Astrocyte (in vitro differentiated cells and primary cell): Measurements from ENCODE around the gene PYM1. TPM values are rescaled to one million over a fixed set of nuclear protein-coding genes. Genes with fewer than 3 reads are reported as not detected.
"Not testable (repeated sequence)": the region's sequence is repeated elsewhere in the genome, so short reads cannot be mapped to it uniquely, and the experiment has no call there.

Source experiments
- DNase-seq: peaks from one replicate; pipeline ENCODE4 v3.0.0-alpha.2; 2010; ENCODE audit warnings: low read depth
- FAIRE-seq: peaks from 2 replicates; lab custom pipeline; 2011; peaks lifted over from hg19 to GRCh38; lab: Jason Lieb, UNC
- H2AFZ ChIP-seq: 2 replicates; pipeline ENCODE4 v1.6.0; 2012; ENCODE audit warnings: low read depth, low read length, inconsistent platforms
- H3K27ac ChIP-seq: 2 replicates; pipeline ENCODE4 v1.5.1; 2011; ENCODE audit warnings: low read depth, low read length, inconsistent platforms
- H3K27me3 ChIP-seq: 2 replicates; pipeline ENCODE4 v1.6.0; 2011; ENCODE audit warnings: low read length, inconsistent platforms; ENCODE audit not compliant: insufficient read depth
- H3K36me3 ChIP-seq: 2 replicates; pipeline ENCODE4 v1.5.1; 2011; ENCODE audit warnings: low read length, inconsistent platforms; ENCODE audit not compliant: insufficient read depth
- H3K4me1 ChIP-seq: 2 replicates; pipeline ENCODE4 v1.5.1; 2011; ENCODE audit warnings: low read length, inconsistent platforms; ENCODE audit not compliant: insufficient read depth
- H3K4me2 ChIP-seq: 2 replicates; pipeline ENCODE4 v1.6.0; 2012; ENCODE audit warnings: low read length, inconsistent platforms
- H3K4me3 ChIP-seq: 2 replicates; pipeline ENCODE4 v1.5.1; 2011; ENCODE audit warnings: low read depth, mild to moderate bottlenecking, low read length, inconsistent platforms; ENCODE audit not compliant: insufficient read depth
- H3K79me2 ChIP-seq: 2 replicates; pipeline ENCODE4 v1.6.0; 2012; ENCODE audit warnings: mild to moderate bottlenecking, low read length, inconsistent platforms; ENCODE audit not compliant: insufficient read depth
- H3K9ac ChIP-seq: 2 replicates; pipeline ENCODE4 v1.6.0; 2012; ENCODE audit warnings: mild to moderate bottlenecking, low read length, inconsistent platforms
- H3K9me3 ChIP-seq: 2 replicates; pipeline ENCODE4 v1.5.1; 2012; ENCODE audit warnings: low read depth, mild to moderate bottlenecking, low read length, inconsistent platforms; ENCODE audit not compliant: insufficient read depth
- H4K20me1 ChIP-seq: 2 replicates; pipeline ENCODE4 v1.6.0; 2012; ENCODE audit warnings: low read length, inconsistent platforms; ENCODE audit not compliant: insufficient read depth
- H3K27ac Mint-ChIP-seq: one replicate; pipeline ENCODE4 v1.8.0; 2021; ENCODE audit warnings: mild to moderate bottlenecking, mixed read lengths; ENCODE audit not compliant: unreplicated experiment
- H3K27me3 Mint-ChIP-seq: one replicate; pipeline ENCODE4 v1.8.0; 2021; ENCODE audit warnings: low read depth, mixed read lengths; ENCODE audit not compliant: unreplicated experiment
- H3K36me3 Mint-ChIP-seq: one replicate; pipeline ENCODE4 v1.8.0; 2021; ENCODE audit warnings: low read depth, mixed read lengths; ENCODE audit not compliant: unreplicated experiment
- H3K4me1 Mint-ChIP-seq: one replicate; pipeline ENCODE4 v1.8.0; 2021; ENCODE audit warnings: low read depth, mixed read lengths; ENCODE audit not compliant: unreplicated experiment
- H3K4me3 Mint-ChIP-seq: one replicate; pipeline ENCODE4 v1.8.0; 2021; ENCODE audit warnings: mild to moderate bottlenecking, moderate library complexity, mixed read lengths; ENCODE audit not compliant: unreplicated experiment
- H3K9me3 Mint-ChIP-seq: one replicate; pipeline ENCODE4 v1.8.0; 2021; ENCODE audit warnings: mild to moderate bottlenecking, mixed read lengths; ENCODE audit not compliant: unreplicated experiment
- CTCF ChIP-seq: IDR thresholded peaks from 2 replicates; pipeline ENCODE4 v1.5.1; 2011; ENCODE audit warnings: low read depth, mild to moderate bottlenecking, inconsistent platforms, low read length, moderate library complexity; ENCODE audit not compliant: insufficient read depth
- EZH2 ChIP-seq: IDR thresholded peaks from 2 replicates; pipeline ENCODE4 v1.6.1; 2012; ENCODE audit warnings: mild to moderate bottlenecking, low read length, inconsistent platforms; ENCODE audit not compliant: insufficient read depth
- total RNA-seq: library from RNA; stranded (reverse); gene quantifications from 2 replicates; pipeline ENCODE4 v1.2.1, GENCODE V29; 2021

Gene PYM1
- total RNA-seq, 1 donor from 2014 or later = 33.6 TPM

GRCh38 chr12:55875704-55876467 lies 51.8 kb downstream of the PYM1 start:
- no peak overlapping the region for H3K27ac ChIP-seq

GRCh38 chr12:55874443-55874842 lies 53.3 kb downstream of the PYM1 start:
- no peak for TF ChIP-seq CTCF
- no peak for TF ChIP-seq EZH2
- Histone ChIP-seq H3K27ac (no peak overlapping the region), H3K9me3 (no peaks in the 10 kb centered on the region), H4K20me1 (no peaks in the 10 kb centered on the region), H3K4me1 (no peaks in the 10 kb centered on the region), H3K79me2 (no peaks in the 10 kb centered on the region), H3K4me2 (no peak overlapping the region), H2AFZ (no peak overlapping the region), H3K9ac (no peak overlapping the region), H3K27me3 (no peaks in the 10 kb centered on the region), H3K36me3 (no peaks in the 10 kb centered on the region), H3K4me3 (no peak overlapping the region)
- no peak for FAIRE-seq
- H3K4me3 Mint-ChIP-seq = no peak overlapping the region
- peak; percentile 45 for DNase-seq
- no peaks in the 10 kb centered on the region for H3K36me3 Mint-ChIP-seq
- peaks cover 3% of the 10 kb centered on the region for H3K9me3 Mint-ChIP-seq
- H3K4me1 Mint-ChIP-seq = peaks cover 10% of the 10 kb centered on the region
- no peak overlapping the region for H3K27ac Mint-ChIP-seq
- no peaks in the 10 kb centered on the region for H3K27me3 Mint-ChIP-seq

More at GRCh38 chr12:55875704-55876467, 51.8 kb downstream of the PYM1 start:
- Histone ChIP-seq H3K4me3 (no peak overlapping the region), H3K9me3 (no peaks in the 10 kb centered on the region), H3K4me1 (peaks cover 3% of the 10 kb centered on the region), H3K4me2 (no peak overlapping the region), H2AFZ (no peak overlapping the region), H3K36me3 (no peaks in the 10 kb centered on the region), H4K20me1 (no peaks in the 10 kb centered on the region), H3K9ac (no peak overlapping the region), H3K27me3 (no peaks in the 10 kb centered on the region), H3K79me2 (no peaks in the 10 kb centered on the region)
- peak overlapping the region; percentile 30 for H3K27ac Mint-ChIP-seq
- H3K9me3 Mint-ChIP-seq = peaks cover 3% of the 10 kb centered on the region
- no peak for FAIRE-seq
- no peaks in the 10 kb centered on the region for H3K36me3 Mint-ChIP-seq
- DNase-seq = no peak
- H3K4me1 Mint-ChIP-seq = peaks cover 10% of the 10 kb centered on the region
- TF ChIP-seq EZH2 = no peak
- no peak overlapping the region for H3K4me3 Mint-ChIP-seq
- H3K27me3 Mint-ChIP-seq = no peaks in the 10 kb centered on the region

- H3K9me3 Mint-ChIP-seq, H3K4me1 ChIP-seq, H3K79me2 ChIP-seq, H3K9me3 ChIP-seq, H3K4me2 ChIP-seq, H3K27ac Mint-ChIP-seq, H3K36me3 ChIP-seq, H2AFZ ChIP-seq, H3K4me3 Mint-ChIP-seq, H3K9ac ChIP-seq, H3K27me3 ChIP-seq, H3K4me1 Mint-ChIP-seq, H3K4me3 ChIP-seq, H3K27ac ChIP-seq, FAIRE-seq, H3K27me3 Mint-ChIP-seq, DNase-seq, H3K36me3 Mint-ChIP-seq, H4K20me1 ChIP-seq: not testable (repeated sequence)
Measured at GRCh38 chr12:55866454-55867004, 61.2 kb downstream of the PYM1 start.
